Lower leg skin (tissue), 3 donors: ENCODE measurements around the gene DBX1.

Experiments
- POLR2A ChIP-seq, 2 donors: fragments of 450-650 bp; IDR thresholded peaks; one replicate each; pipeline ENCODE4 v1.6.1; 2016 to 2017; ENCODE audit warnings: antibody characterized with exemption in 2 of 2, mild to moderate bottlenecking in 1 of 2, moderate library complexity in 1 of 2
- TF ChIP-seq, protein P1 (sequence below), 3 donors: fragments of 450-650 bp; IDR thresholded peaks; one replicate each; pipeline ENCODE4 v1.5.1; 2016; ENCODE audit warnings: antibody characterized with exemption in 3 of 3, mild to moderate bottlenecking in 3 of 3, moderate library complexity in 2 of 3

DNA sequence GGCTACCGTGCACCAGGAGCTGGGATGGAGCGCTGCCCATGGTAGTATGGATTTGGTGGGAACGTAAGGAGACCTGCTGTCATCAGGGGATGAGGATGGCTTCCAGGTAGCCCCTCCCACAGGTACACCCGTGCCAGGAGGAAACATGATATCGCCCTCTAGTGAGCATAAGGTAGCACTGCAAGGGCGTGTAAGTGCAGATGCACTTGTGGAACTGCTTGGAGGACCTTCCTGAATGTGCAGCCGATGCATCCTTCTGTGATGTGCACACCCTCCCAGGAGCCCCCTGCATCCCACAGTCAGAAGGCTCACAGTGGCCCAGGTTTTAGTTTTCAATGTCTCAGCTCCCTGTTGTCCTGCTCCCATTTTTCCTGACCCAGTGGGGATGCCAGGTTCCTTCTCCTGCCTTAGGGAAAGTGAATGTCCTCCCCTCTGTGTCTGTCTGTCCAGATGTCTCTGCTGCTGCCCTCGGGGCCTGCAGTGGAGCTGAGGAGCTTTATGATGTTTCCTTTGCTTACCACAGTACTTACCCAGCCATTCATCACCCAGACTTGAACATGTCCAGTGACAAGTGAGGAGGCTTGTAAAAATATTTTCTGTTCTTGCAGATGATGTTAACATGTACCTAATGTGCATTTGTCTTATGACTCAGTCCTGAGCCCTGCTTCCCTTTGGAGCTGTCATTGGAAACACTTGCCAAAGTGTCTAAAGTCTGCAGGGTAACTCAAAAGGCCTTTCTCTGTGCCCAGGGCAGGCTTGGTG is 49.2 kb downstream of the DBX1 start:
- TF ChIP-seq, protein P1, sequence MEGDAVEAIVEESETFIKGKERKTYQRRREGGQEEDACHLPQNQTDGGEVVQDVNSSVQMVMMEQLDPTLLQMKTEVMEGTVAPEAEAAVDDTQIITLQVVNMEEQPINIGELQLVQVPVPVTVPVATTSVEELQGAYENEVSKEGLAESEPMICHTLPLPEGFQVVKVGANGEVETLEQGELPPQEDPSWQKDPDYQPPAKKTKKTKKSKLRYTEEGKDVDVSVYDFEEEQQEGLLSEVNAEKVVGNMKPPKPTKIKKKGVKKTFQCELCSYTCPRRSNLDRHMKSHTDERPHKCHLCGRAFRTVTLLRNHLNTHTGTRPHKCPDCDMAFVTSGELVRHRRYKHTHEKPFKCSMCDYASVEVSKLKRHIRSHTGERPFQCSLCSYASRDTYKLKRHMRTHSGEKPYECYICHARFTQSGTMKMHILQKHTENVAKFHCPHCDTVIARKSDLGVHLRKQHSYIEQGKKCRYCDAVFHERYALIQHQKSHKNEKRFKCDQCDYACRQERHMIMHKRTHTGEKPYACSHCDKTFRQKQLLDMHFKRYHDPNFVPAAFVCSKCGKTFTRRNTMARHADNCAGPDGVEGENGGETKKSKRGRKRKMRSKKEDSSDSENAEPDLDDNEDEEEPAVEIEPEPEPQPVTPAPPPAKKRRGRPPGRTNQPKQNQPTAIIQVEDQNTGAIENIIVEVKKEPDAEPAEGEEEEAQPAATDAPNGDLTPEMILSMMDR (IDR thresholded peaks at IDR 0.05): no peak
- TF ChIP-seq POLR2A (IDR thresholded peaks at IDR 0.05): no peak
